ACC112 (cell line): ENCODE measurements around the gene MYO1D.
"Not testable (repeated sequence)": the region's sequence is repeated elsewhere in the genome, so short reads cannot be mapped to it uniquely, and the experiment has no call there.

Source experiments
- H2AFZ ChIP-seq: fragments of 200-600 bp; sonication (generic); one replicate; pipeline ENCODE4 v1.6.0; 2017; ENCODE audit warnings: antibody characterized with exemption, low read length; ENCODE audit not compliant: unreplicated experiment
- H3K27ac ChIP-seq: fragments of 200-600 bp; sonication (generic); 2 replicates; pipeline ENCODE4 v1.5.1; 2014; ENCODE audit warnings: low read depth, mild to moderate bottlenecking, antibody characterized with exemption, low read length, moderate library complexity
- H3K27me3 ChIP-seq: fragments of 200-600 bp; sonication (generic); 2 replicates; pipeline ENCODE4 v1.6.1; 2014; ENCODE audit warnings: mild to moderate bottlenecking, antibody characterized with exemption, low read length, moderate library complexity, mixed read lengths; ENCODE audit not compliant: insufficient read depth
- H3K36me3 ChIP-seq: fragments of 200-600 bp; sonication (generic); 2 replicates; pipeline ENCODE4 v1.6.1; 2016; ENCODE audit warnings: mild to moderate bottlenecking, antibody characterized with exemption, low read length, moderate library complexity, mixed read lengths; ENCODE audit not compliant: insufficient read depth
- H3K4me1 ChIP-seq: fragments of 200-600 bp; sonication (generic); one replicate; pipeline ENCODE4 v1.6.1; 2016; ENCODE audit warnings: low read length, mixed read lengths; ENCODE audit not compliant: insufficient read depth, unreplicated experiment, control insufficient read depth
- H3K4me3 ChIP-seq: fragments of 200-600 bp; sonication (generic); 2 replicates; pipeline ENCODE4 v1.5.1; 2014; ENCODE audit warnings: mild to moderate bottlenecking, low read depth, low read length
- H3K79me2 ChIP-seq: fragments of 200-600 bp; sonication (generic); one replicate; pipeline ENCODE4 v1.6.0; 2016; ENCODE audit warnings: low read length; ENCODE audit not compliant: control insufficient read depth, unreplicated experiment, insufficient read depth

Gene MYO1D

DNA sequence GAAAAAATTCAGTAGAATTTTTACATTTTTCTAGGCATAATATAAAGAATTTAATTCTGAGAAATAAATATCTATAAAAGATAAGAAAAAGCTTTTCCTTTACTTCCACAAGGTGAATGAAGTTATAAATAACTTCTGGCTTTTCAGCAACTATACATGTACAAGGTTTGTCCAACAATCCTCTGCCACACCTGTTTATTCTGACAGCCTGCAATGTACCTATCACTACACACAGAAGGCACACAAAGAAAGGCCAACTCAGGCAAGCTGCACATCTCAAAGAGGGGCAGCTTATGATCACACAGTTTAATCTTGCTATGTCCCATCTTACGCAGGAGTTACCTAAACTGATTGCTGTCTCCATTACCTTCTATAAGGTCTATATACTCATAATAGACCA is 120.2 kb downstream of the MYO1D start:
- Histone ChIP-seq H3K27me3 (no peaks in the 10 kb centered on the region), H3K36me3 (no peaks in the 10 kb centered on the region), H3K4me3 (no peak overlapping the region), H3K79me2 (no peaks in the 10 kb centered on the region), H2AFZ (no peak overlapping the region), H3K27ac (no peak overlapping the region), H3K4me1 (peaks cover 7% of the 10 kb centered on the region)

DNA sequence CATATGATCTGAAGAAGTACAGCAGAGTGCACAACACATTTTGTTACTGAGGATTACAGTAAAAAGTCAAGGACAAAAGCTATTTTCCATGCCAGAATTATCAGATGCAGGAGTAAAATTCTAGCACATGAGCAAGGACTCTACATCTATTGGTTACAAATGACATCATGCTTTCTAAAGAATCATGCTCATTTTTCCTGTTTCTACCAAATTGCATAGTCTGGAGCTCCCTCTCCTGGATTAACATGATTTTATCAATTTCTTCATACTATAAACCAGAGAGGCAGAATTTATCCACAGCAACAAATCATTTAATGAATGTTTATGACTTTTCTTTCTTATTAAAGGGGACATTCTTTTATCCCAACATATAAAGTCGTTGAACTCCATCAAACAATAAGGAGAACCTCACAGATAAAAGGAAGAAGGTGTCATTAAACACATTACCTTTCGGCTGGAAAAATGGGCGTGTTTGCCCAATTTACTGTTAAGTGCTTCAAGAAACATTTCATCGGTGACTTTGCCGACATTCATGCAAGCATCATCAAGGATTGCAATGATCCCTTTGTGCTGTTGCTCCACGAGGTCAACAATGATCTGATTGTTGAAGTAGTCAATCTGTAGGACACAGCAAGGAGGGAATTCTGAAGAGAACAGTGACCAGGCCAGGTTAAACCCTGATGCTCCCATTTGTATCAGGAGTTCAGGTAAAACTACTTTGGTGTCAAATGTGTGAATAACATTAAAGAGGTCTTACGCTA is 121.7 kb downstream of the MYO1D start:
- Histone ChIP-seq H3K36me3 (no peaks in the 10 kb centered on the region), H2AFZ (no peak overlapping the region), H3K4me1 (peaks cover 7% of the 10 kb centered on the region), H3K79me2 (no peaks in the 10 kb centered on the region), H3K27ac (no peak overlapping the region), H3K27me3 (no peaks in the 10 kb centered on the region), H3K4me3 (no peak overlapping the region)

DNA sequence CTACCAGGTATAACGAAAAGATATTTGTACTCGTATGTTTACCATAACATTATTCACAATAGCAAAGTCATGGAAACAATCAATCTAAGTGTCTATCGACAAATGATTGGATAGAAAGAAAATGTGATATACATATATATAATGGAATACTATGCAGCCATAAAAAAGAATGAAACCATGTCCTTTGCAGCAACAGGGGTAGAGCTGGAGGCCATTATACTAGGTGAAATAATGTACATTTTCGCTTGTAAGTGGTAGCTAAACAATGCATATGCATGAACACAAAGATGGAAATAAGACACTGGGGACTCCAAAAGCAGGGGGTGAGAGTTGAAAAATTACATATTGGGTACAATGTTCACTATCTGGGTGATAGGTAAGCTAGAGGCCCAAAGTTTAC is 124.0 kb downstream of the MYO1D start:
- no peak overlapping the region for H2AFZ ChIP-seq
- H3K36me3 ChIP-seq, result no peaks in the 10 kb centered on the region
- H3K27ac ChIP-seq, result no peak overlapping the region
- no peaks in the 10 kb centered on the region for H3K79me2 ChIP-seq
- no peak overlapping the region for H3K4me3 ChIP-seq
- peaks cover 3% of the 10 kb centered on the region for H3K4me1 ChIP-seq
- H3K27me3 ChIP-seq, result no peaks in the 10 kb centered on the region

- Histone ChIP-seq H2AFZ (no peak overlapping the region), H3K79me2 (no peaks in the 10 kb centered on the region), H3K4me3 (no peak overlapping the region), H3K27ac (no peak overlapping the region), H3K36me3 (no peaks in the 10 kb centered on the region), H3K4me1 (peaks cover 21% of the 10 kb centered on the region), H3K27me3 (no peaks in the 10 kb centered on the region)
Observed at GRCh38 chr17:32747856-32748255, 129.1 kb downstream of the MYO1D start.

GRCh38 chr17:32746698-32747097 is 130.2 kb downstream of the MYO1D start:
- H3K36me3 ChIP-seq, result no peaks in the 10 kb centered on the region
- H3K79me2 ChIP-seq, result no peaks in the 10 kb centered on the region
- H3K27ac ChIP-seq, result peak overlapping the region; percentile 75
- peaks cover 30% of the 10 kb centered on the region for H3K4me1 ChIP-seq
- no peak overlapping the region for H2AFZ ChIP-seq
- H3K27me3 ChIP-seq, result no peaks in the 10 kb centered on the region
- H3K4me3 ChIP-seq, result peak overlapping the region; percentile 32; the same call in 1 of the 2 replicates

DNA sequence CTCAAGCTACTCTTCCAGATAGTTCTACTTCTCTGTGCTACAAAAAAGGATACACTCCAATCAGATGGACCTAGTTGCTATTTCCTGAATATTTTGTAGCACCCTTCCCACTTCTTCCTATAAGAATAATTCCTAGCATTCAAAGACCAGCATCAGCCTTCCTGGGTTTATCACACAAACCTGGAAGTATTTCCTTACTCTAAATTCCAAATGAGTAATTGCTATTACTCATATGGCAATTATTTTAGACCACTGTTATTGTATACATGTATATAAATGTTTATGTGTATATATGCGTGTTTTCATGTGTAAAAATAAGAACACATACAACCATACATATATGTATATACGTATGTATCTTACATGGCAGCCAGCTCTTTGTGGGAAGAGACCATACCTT is 130.6 kb downstream of the MYO1D start:
- Histone ChIP-seq H3K4me1 (peaks cover 30% of the 10 kb centered on the region), H2AFZ (no peak overlapping the region), H3K36me3 (no peaks in the 10 kb centered on the region), H3K4me3 (peak overlapping the region; percentile 32; the same call in 1 of the 2 replicates), H3K27ac (peak overlapping the region; percentile 75), H3K27me3 (no peaks in the 10 kb centered on the region), H3K79me2 (no peaks in the 10 kb centered on the region)

- H2AFZ ChIP-seq, result peak overlapping the region; percentile 53
- H3K27me3 ChIP-seq, result no peaks in the 10 kb centered on the region
- no peaks in the 10 kb centered on the region for H3K79me2 ChIP-seq
- no peaks in the 10 kb centered on the region for H3K36me3 ChIP-seq
- H3K27ac ChIP-seq, result peak overlapping the region; percentile 53
- no peak overlapping the region for H3K4me3 ChIP-seq
- H3K4me1 ChIP-seq, result peaks cover 30% of the 10 kb centered on the region
Observed at GRCh38 chr17:32742681-32743538, 134.0 kb downstream of the MYO1D start.

GRCh38 chr17:32741381-32741780 is 135.5 kb downstream of the MYO1D start:
- Histone ChIP-seq H3K36me3 (no peaks in the 10 kb centered on the region), H3K4me1 (peaks cover 21% of the 10 kb centered on the region), H3K27me3 (no peaks in the 10 kb centered on the region), H3K27ac (no peak overlapping the region), H2AFZ (no peak overlapping the region), H3K79me2 (no peaks in the 10 kb centered on the region), H3K4me3 (no peak overlapping the region)

GRCh38 chr17:32739722-32740121 is 137.2 kb downstream of the MYO1D start:
- Histone ChIP-seq H2AFZ (no peak overlapping the region), H3K36me3 (no peaks in the 10 kb centered on the region), H3K4me1 (peaks cover 13% of the 10 kb centered on the region), H3K79me2 (no peaks in the 10 kb centered on the region), H3K27me3 (no peaks in the 10 kb centered on the region), H3K4me3 (no peak overlapping the region), H3K27ac (no peak overlapping the region)

DNA sequence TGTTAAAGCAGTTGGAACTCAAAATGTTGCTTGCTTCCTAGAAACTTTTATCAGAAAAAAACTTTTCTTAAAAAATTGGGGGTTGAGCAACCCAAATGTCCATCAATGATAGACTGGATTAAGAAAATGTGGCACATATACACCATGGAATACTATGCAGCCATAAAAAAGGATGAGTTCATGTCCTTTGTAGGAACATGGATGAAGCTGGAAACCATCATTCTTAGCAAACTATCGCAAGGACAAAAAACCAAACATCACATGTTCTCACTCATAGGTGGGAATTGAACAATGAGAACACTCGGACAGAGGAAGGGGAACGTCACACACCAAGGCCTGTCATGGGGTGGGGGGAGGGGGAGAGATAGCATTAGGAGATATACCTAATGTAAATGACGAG is 137.8 kb downstream of the MYO1D start:
- not testable (repeated sequence) for H3K79me2 ChIP-seq, H3K36me3 ChIP-seq, H3K27me3 ChIP-seq, H2AFZ ChIP-seq, H3K4me3 ChIP-seq, H3K27ac ChIP-seq
- H3K4me1 ChIP-seq, result peaks cover 13% of the 10 kb centered on the region

DNA sequence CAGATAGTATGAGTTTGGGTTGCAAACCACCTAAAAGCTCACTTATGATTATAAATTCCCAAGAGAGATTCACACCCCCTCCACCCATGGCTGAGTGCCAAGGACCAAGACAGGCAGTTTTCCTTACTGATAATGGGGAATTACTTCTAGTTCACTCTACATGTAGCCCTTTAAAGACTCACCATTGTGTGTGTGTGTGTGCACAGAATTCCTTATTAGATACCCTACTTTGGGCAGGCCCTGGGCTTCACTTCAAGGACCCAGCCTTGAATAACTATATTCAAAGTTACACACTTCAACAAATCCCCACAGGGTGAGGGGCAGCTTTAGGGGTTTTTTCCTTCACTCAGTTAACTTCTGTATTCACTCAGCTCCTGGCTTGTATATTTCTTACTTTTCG is 143.5 kb downstream of the MYO1D start:
- H3K27me3 ChIP-seq, result no peaks in the 10 kb centered on the region
- no peak overlapping the region for H3K4me3 ChIP-seq
- H3K79me2 ChIP-seq, result no peaks in the 10 kb centered on the region
- H3K36me3 ChIP-seq, result peaks cover 2% of the 10 kb centered on the region; the same call in 1 of the 2 replicates
- H2AFZ ChIP-seq, result no peak overlapping the region
- no peak overlapping the region for H3K27ac ChIP-seq
- no peaks in the 10 kb centered on the region for H3K4me1 ChIP-seq
